ENCODE data around the gene ACTR1B.
"Not testable (repeated sequence)": the region's sequence is repeated elsewhere in the genome, so short reads cannot be mapped to it uniquely, and the experiment has no call there.

Gene ACTR1B

DNA sequence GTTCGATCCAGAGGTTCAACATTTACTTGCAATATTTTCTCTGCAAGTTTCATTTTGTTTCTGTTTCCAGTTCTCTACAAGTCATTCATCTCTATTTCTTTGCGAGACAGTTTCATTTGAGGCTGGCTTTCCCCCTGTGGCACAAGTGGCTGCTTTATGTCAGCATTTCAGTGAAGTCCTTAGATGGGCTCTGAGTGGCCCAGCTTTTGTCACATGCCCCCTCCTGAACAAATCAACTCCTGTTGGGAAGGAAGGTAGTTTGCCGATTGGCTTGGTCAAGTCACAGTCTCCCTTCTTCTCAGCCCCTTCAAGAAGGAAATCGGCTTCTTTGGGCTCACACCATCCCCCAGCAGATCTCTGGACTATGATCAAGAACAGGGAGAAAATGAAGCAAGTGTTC, 55.1 kb downstream of the ACTR1B start:
- DNase-seq: not testable (repeated sequence)

Measured in OCI-M1 (cell line).